ENCODE data around the gene KCNA3. TPM values are rescaled to one million over a fixed set of nuclear protein-coding genes. Genes with fewer than 3 reads are reported as not detected.

KCNA3 gene
- polyA plus RNA-seq, 1 of the 3 experiments (the other 2 are of a cell fraction): not detected

DNA sequence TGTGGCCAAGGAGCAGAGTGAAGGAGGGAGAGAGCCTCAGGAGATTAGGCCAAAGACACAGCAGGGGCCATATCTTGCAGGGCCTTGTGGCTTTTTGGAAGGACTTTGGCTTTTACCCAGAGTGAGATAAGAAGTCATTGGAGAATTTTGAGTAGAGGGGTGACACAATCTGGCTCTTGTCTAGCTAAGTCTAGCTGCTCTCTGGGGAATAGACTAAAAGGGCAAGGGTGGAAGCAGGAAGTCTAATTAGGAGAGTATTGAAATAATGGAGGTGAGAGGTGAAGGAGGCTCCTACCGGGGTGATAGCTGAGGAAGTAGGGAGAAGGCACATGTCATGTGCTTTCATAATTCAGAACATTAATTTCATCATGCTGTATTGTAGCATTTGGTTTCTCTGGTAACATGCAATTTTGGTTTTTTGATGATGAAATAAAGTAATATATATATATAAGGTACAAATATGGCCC lies 34.3 kb upstream of the KCNA3 start (continued):
- TF ChIP-seq, protein P1, sequence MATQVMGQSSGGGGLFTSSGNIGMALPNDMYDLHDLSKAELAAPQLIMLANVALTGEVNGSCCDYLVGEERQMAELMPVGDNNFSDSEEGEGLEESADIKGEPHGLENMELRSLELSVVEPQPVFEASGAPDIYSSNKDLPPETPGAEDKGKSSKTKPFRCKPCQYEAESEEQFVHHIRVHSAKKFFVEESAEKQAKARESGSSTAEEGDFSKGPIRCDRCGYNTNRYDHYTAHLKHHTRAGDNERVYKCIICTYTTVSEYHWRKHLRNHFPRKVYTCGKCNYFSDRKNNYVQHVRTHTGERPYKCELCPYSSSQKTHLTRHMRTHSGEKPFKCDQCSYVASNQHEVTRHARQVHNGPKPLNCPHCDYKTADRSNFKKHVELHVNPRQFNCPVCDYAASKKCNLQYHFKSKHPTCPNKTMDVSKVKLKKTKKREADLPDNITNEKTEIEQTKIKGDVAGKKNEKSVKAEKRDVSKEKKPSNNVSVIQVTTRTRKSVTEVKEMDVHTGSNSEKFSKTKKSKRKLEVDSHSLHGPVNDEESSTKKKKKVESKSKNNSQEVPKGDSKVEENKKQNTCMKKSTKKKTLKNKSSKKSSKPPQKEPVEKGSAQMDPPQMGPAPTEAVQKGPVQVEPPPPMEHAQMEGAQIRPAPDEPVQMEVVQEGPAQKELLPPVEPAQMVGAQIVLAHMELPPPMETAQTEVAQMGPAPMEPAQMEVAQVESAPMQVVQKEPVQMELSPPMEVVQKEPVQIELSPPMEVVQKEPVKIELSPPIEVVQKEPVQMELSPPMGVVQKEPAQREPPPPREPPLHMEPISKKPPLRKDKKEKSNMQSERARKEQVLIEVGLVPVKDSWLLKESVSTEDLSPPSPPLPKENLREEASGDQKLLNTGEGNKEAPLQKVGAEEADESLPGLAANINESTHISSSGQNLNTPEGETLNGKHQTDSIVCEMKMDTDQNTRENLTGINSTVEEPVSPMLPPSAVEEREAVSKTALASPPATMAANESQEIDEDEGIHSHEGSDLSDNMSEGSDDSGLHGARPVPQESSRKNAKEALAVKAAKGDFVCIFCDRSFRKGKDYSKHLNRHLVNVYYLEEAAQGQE (IDR thresholded peaks at IDR 0.05; ENCODE audit: low read depth, low read length): no peak
- no peak for TF ChIP-seq MAX (IDR thresholded peaks at IDR 0.05; ENCODE audit: low read depth)
- TF ChIP-seq SIN3A (IDR thresholded peaks at IDR 0.05; ENCODE audit: borderline replicate concordance, low read depth, low read length): no peak
- TF ChIP-seq YY1 (IDR thresholded peaks at IDR 0.05; ENCODE audit: low read depth): no peak

- Histone ChIP-seq H3K27me3 (ENCODE audit: insufficient read depth) (no peaks in the 10 kb centered on the region), H3K36me3 (replicated peaks in 1 of 2; ENCODE audit: control insufficient read depth in 1 of 2, insufficient read depth in 2 of 2, low read length in 1 of 2) (no peaks in the 10 kb centered on the region), H3K4me3 (ENCODE audit: low read depth in 2 of 2, low read length in 1 of 2) (no peak overlapping the region), H3F3A (replicated peaks; ENCODE audit: insufficient read depth) (no peaks in the 10 kb centered on the region), H4K20me1 (ENCODE audit: insufficient read depth) (no peaks in the 10 kb centered on the region), H3K4me2 (no peak overlapping the region), H3K9me3 (no peaks in the 10 kb centered on the region), H3K79me2 (ENCODE audit: insufficient read depth) (no peaks in the 10 kb centered on the region), H3K9me2 (no peaks in the 10 kb centered on the region), H3K27ac (ENCODE audit: low read depth in 2 of 2, low read length in 1 of 2) (no peak overlapping the region), H3K9ac (no peak overlapping the region), H2AFZ (ENCODE audit: low read depth) (no peak overlapping the region), H3K4me1 (ENCODE audit: control insufficient read depth in 1 of 2, insufficient read depth in 2 of 2, low read depth in 1 of 2, low read length in 1 of 2) (no peaks in the 10 kb centered on the region)
- no peak for DNase-seq
- ChIA-PET POLR2A (no interaction called here), CTCF (interaction anchor here (0.9 kb wide), 1 partner anchor 88 kb away, joined by 3 read pairs; no protein-coding TSS in a partner anchor)
- TF ChIP-seq EP300 (IDR thresholded peaks at IDR 0.05; ENCODE audit: borderline replicate concordance in 1 of 2, low read depth in 1 of 2, low read length in 1 of 2): no peak
- TF ChIP-seq FOXM1 (IDR thresholded peaks at IDR 0.05; ENCODE audit: low read depth): no peak
- no peak for TF ChIP-seq TCF12 (IDR thresholded peaks at IDR 0.05)
- TF ChIP-seq USF1 (IDR thresholded peaks at IDR 0.05; ENCODE audit: borderline replicate concordance, low read depth): no peak
- no peak for TF ChIP-seq CHD2 (IDR thresholded peaks at IDR 0.05; ENCODE audit: low read length, partially characterized antibody)
- TF ChIP-seq GATA2 (CRISPR knock-in tag; IDR thresholded peaks at IDR 0.05): no peak
- no peak for TF ChIP-seq RFX5 (IDR thresholded peaks at IDR 0.05; ENCODE audit: low read length)
- TF ChIP-seq ELF1 (IDR thresholded peaks at IDR 0.05): no peak
- TF ChIP-seq, protein P2, sequence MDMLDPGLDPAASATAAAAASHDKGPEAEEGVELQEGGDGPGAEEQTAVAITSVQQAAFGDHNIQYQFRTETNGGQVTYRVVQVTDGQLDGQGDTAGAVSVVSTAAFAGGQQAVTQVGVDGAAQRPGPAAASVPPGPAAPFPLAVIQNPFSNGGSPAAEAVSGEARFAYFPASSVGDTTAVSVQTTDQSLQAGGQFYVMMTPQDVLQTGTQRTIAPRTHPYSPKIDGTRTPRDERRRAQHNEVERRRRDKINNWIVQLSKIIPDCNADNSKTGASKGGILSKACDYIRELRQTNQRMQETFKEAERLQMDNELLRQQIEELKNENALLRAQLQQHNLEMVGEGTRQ (IDR thresholded peaks at IDR 0.05; ENCODE audit: borderline replicate concordance, low read depth, low read length): no peak
- TF ChIP-seq EZH2phosphoT487 (IDR thresholded peaks at IDR 0.05; ENCODE audit: borderline replicate concordance, low read depth): no peak
- no peak for TF ChIP-seq TEAD4 (IDR thresholded peaks at IDR 0.05; ENCODE audit: borderline replicate concordance, insufficient read depth)
- TF ChIP-seq, protein P3, sequence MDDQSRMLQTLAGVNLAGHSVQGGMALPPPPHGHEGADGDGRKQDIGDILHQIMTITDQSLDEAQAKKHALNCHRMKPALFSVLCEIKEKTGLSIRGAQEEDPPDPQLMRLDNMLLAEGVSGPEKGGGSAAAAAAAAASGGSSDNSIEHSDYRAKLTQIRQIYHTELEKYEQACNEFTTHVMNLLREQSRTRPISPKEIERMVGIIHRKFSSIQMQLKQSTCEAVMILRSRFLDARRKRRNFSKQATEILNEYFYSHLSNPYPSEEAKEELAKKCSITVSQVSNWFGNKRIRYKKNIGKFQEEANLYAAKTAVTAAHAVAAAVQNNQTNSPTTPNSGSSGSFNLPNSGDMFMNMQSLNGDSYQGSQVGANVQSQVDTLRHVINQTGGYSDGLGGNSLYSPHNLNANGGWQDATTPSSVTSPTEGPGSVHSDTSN (IDR thresholded peaks at IDR 0.05): no peak
- TF ChIP-seq RAD21 (IDR thresholded peaks at IDR 0.05; ENCODE audit: low read length): no peak
- no peak for TF ChIP-seq TAF1 (IDR thresholded peaks at IDR 0.05; ENCODE audit: borderline replicate concordance, low read depth, low read length)
- no peak for TF ChIP-seq SMC3 (IDR thresholded peaks at IDR 0.05; ENCODE audit: low read depth, low read length)
- TF ChIP-seq, protein P1 (IDR thresholded peaks at IDR 0.05; ENCODE audit: low read depth, low read length): no peak
- TF ChIP-seq RXRA (IDR thresholded peaks at IDR 0.05; ENCODE audit: borderline replicate concordance, low read depth): no peak
- no peak for TF ChIP-seq POLR2AphosphoS5 (IDR thresholded peaks at IDR 0.05; ENCODE audit: low read depth, low read length)
- TF ChIP-seq FOXJ3 (CRISPR knock-in tag; IDR thresholded peaks at IDR 0.05): no peak
- WGBS (ENCODE audit: low lambda C conversion rate): 20% methylated on average over 1 of the region's 2 CpGs
These were observed 32.5 kb upstream of the KCNA3 start for GRCh38 chr1:110707232-110707631.

All from SK-N-SH (cell line).